ENCODE results near the gene NXPH4. TPM values are rescaled to one million over a fixed set of nuclear protein-coding genes. Genes with fewer than 3 reads are reported as not detected.

Gene NXPH4
- total and polyA plus RNA-seq, 10 of the 15 experiments (the other 5 are each of a cell fraction or from before 2014, with no cell fraction given), result 0.03 to 0.26 TPM; not detected in 8

- Histone ChIP-seq H3K36me3 (ENCODE audit: control insufficient read depth in 2 of 2, insufficient read depth in 2 of 2, low read length in 1 of 2) (no peaks in the 10 kb centered on the region), H3K27ac (ENCODE audit: control insufficient read depth, insufficient read depth) (no peak overlapping the region), H3K9ac (ENCODE audit: control insufficient read depth, insufficient read depth, low read length) (no peak overlapping the region), H4K20me1 (ENCODE audit: control insufficient read depth, insufficient read depth) (no peaks in the 10 kb centered on the region), H2AFZ (ENCODE audit: control insufficient read depth, low read depth, low read length) (no peak overlapping the region), H3K4me1 (ENCODE audit: control insufficient read depth, insufficient read depth, low read length) (peaks cover 20% of the 10 kb centered on the region), H3K27me3 (replicated peaks in 1 of 2; ENCODE audit: control insufficient read depth in 2 of 2, insufficient read depth in 2 of 2, low read length in 1 of 2) (peaks cover 17 to 22% of the 10 kb centered on the region in 2 experiments; a peak in 3 of 4 replicates), H3K4me3 (no peak overlapping the region), H3K9me3 (replicated peaks; ENCODE audit: control insufficient read depth, insufficient read depth, low read length) (no peaks in the 10 kb centered on the region), H3K4me2 (ENCODE audit: control insufficient read depth, insufficient read depth) (no peak overlapping the region), H3K79me2 (ENCODE audit: control insufficient read depth, insufficient read depth, low read length) (no peaks in the 10 kb centered on the region; the same call in 1 of the 2 replicates)
- DNase-seq (ENCODE audit: low read depth, low spot score) (no peak), ATAC-seq (no peak), FAIRE-seq (no peak)
- SMC1A ChIA-PET (ENCODE audit: uncharacterized antibody, unreplicated experiment), result interaction anchor here (0.9 kb wide), 1 partner anchor 10 kb away, joined by 3 read pairs; no protein-coding TSS in a partner anchor
- TF ChIP-seq SMC3 (IDR thresholded peaks at IDR 0.05; ENCODE audit: borderline replicate concordance, low read length) (no peak), CBX3 (IDR thresholded peaks at IDR 0.05; ENCODE audit: borderline replicate concordance, low read depth) (no peak), LARP7 (IDR thresholded peaks at IDR 0.05) (no peak), CHD2 (IDR thresholded peaks at IDR 0.05; ENCODE audit: borderline replicate concordance, low read depth, low read length) (no peak), POLR2A (IDR thresholded peaks at IDR 0.05; ENCODE audit: low read depth, low read length) (no peak), ATF3 (IDR thresholded peaks at IDR 0.05; ENCODE audit: borderline replicate concordance, extremely low read depth, low read depth, low read length) (no peak), YBX1 (IDR thresholded peaks at IDR 0.05) (no peak), BMI1 (IDR thresholded peaks at IDR 0.05; ENCODE audit: borderline replicate concordance) (no peak), RFX5 (IDR thresholded peaks at IDR 0.05; ENCODE audit: low read depth, low read length) (no peak), RB1 (IDR thresholded peaks at IDR 0.05; ENCODE audit: borderline replicate concordance) (no peak), NR2C2 (IDR thresholded peaks at IDR 0.05; ENCODE audit: borderline replicate concordance, control insufficient read depth, insufficient read length, low read depth) (no peak), TCF12 (IDR thresholded peaks at IDR 0.05; ENCODE audit: low read depth, low read length) (no peak), IKZF2 (IDR thresholded peaks at IDR 0.05) (no peak), ZBTB33 (IDR thresholded peaks at IDR 0.05) (no peak)
- no TSS peak for BruUV-seq (replicated peaks)
- POLR2A ChIA-PET, result interaction anchor here (1.6 kb wide), 1 partner anchor 9 kb away, joined by 3 read pairs; no protein-coding TSS in a partner anchor
- intact Hi-C loops (cut with micrococcal nuclease; ENCODE audit: unreplicated experiment), result no loop called here
- 57% methylated on average over 30 of the region's 30 CpGs for WGBS (ENCODE audit: insufficient coverage, insufficient replicate concordance, low lambda C conversion rate, missing lambda C conversion rate)
- in situ Hi-C loops (cut with MboI), result no loop called here
- RAD21 ChIA-PET (ENCODE audit: unreplicated experiment), result interaction anchor here (1.1 kb wide), 1 partner anchor 16 kb away, joined by 4 read pairs; no protein-coding TSS in a partner anchor
- CTCF ChIA-PET, result interaction anchor here (0.6 to 7.8 kb wide), 4 partner anchors 11 to 38 kb away, joined by 3 to 202 read pairs (median 10); partner anchors contain the start of gene STAC3
Observed at GRCh38 chr12:57224278-57224972, 7.8 kb downstream of the NXPH4 start.
